ELF-1 (cell line): Measurements from ENCODE around the gene ZRANB1.

Source experiments
- DNase-seq: peaks from one replicate; pipeline ENCODE4 v3.0.0-alpha.2; 2016; ENCODE audit warnings: low read depth, low spot score

ZRANB1 gene

DNA sequence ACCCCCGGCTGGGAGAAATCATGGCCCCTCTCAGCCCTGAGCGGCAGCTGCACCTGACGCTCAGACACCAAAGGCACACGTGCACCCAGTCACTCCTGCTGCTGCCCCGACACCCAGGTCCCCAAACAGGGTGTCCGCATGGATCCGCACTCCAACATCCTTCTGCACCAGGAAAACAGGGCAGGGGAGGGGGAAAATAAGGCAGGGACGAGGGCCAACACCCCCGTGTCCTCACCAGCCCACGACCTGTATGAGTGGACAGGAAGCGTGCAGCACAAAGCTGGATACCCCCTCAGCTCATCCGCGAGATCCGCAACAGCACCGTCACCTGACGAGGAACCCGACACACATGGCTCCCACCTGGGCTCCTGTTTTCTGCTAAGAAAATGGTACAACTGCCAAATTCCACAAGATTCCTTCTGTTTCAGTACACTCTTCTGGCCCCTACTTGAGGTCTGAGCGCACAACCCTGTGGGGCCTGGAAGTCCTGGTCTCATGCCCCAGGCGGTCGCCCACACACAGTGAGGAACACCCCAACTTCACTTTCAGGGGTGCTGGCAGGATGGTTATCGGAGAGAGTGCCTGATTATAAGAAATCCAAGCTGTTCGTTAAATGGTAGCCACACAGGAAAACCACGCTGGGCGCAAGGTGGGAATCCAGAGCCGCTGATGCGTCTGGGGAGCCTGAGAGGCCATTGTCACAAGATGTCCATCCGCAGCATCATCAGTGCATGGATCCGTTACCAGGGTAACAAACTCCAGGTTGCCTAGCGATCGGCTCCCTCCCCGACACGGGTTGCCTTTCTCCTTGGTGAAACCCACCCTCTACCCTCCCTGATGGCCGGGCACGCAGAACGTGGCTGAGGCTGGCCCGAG is 63.6 kb downstream of the ZRANB1 start:
- no peak for DNase-seq

DNA sequence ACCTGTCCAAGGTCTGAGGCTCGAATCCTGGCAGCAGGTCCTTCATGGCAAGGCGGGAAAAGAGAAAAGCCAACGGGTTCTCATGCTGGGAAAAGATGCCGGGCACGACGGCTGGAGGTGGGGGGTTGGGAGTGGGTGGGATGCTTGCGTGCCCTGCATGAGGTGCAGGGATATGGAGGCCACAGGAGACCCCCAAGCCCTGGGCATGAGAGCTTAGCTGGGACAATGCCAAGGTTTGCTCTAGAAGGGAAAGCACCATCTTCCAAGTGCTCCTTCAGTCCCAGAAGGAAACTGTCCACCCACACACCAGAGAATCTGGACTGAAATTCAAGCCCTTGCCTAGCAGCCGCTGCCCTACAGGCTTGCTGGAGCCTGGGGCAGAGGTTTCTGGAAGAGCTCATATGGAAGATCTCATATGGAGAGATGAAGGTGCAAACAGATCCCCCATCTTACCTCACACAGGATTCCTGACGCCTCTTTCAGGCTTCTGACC is 64.3 kb downstream of the ZRANB1 start:
- DNase-seq: no peak

DNA sequence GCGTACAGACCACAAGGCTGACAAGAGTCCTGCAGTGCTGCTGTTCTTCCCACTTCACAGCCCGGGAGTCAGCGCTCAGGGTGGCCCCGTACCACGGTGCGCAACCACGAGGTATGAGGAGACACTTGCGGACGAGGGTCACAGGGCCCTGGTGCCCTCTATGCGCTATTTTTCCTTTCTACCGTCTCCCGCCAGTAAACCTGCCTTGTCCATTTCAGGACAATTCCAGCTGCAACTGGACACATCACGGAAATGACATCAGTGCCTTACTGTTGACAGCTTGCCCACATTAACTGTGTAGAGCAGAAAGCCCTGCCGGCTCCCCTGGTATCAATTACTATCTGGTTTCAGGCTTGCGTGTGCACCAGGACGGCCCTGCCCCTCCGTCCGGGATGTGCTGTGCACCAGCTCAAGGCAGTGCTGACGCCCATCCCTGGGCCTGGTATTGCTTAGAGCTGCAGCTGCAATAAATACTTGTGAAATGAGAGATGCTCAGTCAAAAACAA is 65.1 kb downstream of the ZRANB1 start:
- no peak for DNase-seq

DNA sequence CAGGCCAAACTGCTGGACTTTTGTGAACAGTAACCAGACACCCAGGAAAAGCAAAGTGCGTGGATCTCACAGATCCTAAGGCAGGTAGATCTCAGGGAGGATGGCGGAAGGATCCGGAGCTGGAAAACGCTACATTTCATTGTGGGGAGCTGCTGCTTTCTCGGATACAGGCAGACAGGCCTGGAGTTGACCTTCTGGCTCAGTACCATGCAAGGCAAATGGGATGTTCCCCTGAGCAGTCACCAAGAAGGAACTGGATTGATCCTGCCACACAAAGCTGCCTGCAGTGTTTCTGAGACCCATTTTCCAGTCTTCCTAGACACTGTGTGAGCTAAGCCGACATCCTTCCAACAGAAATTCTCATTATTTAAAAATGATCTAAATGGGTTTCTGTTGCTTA is 65.5 kb downstream of the ZRANB1 start:
- no peak for DNase-seq

DNA sequence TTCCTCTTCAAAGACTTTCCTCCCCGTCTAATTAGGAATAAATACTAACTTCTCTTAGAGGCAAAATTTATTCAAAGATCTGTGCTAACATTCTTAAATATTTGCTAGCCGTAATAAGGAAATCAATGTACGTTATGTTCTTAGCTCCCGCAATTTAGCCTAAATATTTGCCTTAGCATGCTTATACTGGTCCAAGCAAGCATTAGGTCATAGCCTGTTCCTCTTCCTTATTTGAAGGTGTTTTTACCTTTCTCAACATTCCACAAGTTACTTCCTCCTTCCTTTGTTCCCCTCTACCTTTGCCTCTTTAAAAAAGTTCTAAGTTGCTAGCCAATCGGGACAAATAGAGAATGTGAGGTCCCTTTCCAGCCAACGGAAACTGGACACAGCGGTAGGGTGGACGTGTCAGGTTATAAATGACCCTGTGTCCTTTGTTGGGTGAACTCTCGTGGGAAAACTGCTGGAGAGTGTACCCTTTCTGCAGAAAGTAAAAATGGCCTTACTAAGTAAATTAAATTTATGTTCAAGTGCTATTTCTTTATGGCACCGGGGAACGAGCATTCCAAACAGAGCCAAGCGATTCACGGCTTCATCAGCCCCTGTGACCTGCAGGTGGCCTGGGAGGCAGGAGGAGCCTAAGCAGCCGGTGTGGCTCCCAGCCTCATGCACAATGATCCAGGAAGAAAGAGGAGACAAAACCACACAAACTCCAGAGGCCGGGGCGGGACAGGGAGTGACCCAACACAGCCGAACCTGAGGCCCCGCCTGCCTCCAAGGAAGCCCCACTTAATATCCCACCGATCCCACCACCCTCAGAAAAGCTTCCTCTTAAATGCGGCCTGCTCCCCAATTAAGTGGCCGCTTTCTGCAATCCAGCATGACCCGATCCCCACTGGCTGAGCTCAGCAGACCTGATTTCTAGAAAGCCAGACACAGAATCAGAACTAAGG is 67.0 kb downstream of the ZRANB1 start:
- DNase-seq: peak; percentile 40

DNA sequence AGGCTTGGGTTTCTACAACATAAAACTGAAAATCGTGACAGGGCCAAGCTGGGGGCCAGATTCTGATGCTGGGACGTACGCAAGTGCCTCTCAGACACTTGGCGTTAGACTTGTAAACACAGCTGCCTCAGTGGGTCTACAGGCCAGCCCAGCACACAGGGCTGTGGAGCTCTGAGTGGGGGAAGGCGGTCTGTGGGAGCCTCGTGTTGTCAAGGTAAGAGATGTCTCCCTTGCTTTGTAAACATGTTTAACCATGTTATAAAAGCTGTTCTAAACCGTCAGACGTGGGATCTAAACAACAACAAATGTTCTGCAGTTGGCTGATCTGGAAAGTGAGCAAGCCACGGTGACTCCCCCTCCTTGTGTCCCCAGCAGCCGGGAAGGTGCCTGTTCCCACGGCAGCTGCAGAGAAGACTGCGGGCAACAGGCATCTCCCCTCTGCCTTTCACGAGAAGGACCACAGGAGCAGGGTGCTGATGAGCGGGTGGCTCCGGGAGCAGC is 67.8 kb downstream of the ZRANB1 start:
- no peak for DNase-seq

DNA sequence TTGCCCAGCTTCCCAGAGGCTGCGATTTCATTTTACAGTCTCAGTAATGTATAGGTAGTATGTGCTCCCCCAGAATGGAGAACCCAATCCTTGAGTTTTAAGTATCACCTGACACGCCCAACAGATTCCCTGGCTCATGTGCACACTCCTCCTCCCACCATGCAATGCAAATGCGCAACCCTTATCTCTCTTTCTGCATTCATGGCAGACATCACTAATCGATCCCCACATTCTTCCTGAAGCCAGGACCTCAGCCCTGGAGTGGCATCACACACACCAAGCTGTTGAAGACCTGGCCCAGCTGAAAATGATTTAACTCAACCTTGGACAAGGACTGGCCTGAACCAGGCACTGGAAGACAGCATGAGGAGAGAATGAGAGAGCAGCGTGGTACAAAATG is 68.4 kb downstream of the ZRANB1 start:
- DNase-seq: no peak

DNA sequence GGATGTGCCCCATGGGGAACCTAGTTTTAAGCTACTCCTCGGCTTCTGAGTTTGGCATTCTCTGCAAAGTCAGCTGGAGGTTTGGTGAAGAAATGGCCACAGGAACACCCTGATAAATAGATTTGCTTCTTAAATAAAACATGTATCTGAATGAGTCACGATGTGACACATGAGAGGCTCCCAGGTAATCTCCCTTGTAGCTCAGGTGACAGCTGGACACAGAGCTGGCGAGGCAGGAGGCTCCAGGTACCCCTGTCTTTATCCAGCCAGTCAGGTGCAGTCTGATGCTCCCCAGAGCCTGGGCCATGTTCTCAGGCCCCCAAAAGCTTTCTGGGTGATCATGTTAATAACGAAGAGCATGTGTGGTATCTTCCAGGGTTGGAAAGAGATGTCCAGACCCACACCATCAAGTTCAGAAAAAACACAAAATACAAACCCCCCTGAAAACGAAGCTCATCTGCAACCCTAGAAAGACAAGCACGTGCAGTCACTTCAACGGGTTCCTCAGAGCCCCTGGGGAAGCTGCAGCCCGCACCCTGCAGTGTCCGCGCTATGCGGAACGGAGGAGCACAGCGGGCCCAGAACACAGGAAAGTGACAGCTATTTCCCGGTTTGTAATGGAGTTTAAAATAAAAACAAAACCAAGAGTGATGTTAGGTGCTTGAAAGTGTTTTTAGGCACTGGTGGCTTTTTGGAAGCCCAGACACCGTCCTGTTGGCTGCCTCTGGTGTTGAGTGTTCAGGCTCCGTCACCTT is 69.4 kb downstream of the ZRANB1 start:
- no peak for DNase-seq

DNA sequence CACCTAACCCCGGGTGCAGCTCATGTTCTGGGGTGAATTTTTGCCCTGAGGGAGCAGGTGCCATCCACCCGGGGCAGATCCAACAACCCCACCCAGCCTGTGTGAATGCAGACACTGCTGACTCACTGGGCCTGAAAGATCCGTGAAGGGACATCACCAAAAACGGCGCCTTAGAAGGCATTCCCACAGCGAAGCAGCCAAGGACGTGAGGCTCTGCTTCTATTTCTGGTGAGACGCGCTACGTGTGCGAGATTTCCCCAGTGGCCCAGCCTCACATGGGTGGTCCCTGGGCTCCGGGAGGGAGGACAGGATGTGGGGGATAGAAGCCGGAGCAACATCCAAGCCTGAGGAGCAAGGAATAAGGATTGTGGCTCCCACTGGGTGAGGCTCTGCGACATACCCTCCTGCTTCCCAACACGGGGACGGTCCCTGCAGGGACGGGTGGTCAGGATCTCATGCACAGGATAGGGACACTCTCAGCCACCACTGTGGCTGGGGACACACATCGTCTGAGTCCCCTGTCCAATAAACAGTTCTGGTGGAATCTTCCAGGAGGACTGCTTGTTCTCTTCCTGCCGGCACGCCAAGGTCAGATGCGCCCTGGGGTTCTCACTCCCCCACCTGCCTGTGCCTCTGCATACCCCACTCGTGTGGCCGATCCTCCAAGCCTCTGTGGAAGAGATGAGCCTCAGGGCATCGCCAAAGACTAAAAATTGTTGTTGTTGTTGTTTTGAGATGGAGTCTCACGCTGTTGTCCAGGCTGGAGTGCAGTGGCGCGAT is 70.2 kb downstream of the ZRANB1 start:
- no peak for DNase-seq

DNA sequence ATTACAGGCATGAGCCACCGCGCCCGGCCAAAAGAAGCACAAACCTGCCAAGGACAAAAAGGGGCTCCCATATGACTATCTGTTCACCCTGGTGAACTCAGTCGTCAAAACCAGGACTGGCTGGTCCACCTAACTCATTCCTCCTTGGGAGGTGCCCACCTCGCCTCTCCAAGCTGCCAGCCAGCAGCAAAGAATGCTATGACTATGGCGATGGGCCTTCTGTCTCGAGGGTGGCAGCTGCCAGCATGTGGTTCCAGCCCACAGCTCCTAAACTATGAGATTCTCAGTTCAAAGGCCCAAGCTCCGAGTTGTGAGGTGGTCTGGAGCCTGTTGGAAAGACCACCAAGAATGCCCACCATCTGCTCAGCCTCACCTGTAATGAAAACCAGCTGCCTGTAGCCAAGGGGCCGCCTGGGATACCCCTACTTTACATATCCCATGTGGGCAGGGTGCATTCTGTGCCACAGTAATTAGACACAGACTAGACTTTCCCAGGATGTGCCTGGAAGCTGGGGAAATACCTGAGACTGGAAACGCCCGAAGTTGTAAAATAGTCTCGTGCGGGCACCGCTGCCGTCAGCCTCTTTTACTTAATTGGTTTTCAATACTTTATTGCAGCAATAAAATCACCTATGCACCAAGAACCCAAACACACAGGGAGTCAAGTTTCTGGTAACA is 71.1 kb downstream of the ZRANB1 start:
- DNase-seq: no peak

DNA sequence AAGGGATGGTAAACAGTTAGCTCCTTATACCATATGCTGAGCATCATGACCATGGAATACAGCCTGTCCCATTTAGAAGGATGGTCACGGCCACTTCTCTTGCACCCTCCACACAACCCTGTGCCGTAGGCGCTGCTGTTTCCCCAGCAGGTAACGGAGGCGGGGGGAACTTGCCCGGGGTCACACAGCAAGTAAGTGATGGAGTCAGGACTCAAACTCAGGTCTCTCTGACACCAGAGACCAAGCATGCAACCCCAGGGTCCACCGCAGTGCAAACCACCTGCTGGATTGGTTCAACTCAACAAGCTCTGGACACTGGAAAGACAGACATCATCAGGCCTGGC is 71.6 kb downstream of the ZRANB1 start:
- no peak for DNase-seq

DNA sequence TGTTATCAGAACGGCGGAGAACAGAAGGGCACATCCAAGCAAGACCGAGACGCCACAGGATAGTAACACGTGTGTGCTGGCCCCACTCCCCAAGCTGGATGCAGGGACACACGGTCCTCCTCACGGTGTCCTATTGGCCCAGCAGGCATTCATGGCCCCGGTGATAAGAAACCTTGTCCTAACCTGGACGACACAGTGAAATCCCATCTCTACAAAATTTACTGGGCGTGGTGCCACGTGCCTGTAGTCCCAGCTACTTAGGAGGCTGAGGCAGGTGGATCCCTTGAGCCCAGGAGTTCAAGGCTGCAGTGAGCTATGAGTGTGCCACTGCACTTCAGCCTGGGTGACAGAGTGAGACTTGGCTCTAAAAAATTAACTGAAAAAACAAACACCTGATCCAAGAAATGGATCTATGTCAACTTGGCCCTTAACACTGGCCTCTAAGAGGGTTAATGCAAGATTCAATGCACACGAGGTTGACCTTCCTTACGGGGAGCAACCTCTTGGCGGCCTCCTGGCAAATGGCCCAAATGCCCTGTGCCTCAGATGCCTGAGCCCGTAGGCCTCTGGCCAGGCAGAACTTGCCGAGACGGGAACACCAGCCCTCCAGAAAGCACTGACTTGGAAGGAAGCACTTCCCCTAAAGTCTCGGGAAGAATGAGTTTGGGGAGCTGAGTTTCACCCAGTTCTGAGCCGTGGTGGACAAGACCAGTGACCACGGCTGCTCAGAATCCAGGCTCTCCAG is 72.3 kb downstream of the ZRANB1 start:
- DNase-seq: no peak

DNA sequence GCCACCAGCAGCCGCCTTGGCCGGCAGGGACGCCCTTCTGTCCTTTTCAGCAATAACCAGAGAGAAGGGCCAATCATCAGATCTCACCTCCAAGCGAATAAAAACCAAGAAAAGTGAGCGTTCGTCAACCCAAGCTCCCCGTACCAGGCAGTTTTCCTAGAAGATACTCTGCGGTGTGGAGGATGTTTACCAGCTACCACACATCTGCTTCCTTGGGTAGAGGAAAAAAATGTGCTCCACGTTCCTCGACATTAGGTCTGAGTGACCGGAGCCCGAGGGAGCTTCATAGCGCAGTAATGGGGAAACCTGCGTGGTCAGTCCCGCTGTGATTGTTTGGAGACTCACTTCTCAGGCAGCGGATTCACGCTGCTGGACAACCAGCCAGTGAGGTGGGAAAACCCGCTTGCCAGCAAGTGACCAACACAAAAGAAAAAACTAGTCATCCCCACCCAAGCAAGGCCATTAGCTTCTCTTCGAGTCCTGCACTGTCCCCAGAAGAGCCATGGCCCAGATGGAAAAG is 73.0 kb downstream of the ZRANB1 start:
- DNase-seq: peak; percentile 49

DNA sequence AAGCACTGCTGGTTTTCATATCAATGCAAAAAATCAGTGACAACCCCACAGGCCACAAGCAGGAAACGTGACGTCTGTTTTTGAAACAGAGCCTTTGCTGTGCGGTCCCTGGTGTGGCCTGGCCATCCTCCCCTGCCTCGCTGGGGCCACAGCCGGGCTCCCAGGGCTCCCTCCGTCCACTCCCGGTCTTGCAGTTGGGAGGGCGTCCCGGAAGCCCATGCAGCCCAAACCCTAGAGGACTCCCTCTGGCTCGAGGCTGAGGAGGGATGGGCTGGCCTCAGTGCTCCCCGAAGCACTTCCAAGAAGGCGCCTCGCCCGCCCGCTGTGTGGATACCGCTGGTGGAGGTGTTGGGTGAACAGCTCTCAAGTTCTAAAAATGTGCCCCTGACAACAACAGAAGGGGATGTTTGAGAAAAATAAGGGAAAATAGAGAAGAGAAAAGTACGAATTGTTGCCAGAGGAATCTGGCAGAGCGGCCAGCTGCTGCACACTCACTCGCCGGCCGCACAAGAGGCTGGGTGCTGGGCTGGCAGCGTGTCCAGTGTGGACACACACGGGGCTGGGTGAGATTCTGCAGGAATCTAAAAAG is 73.5 kb downstream of the ZRANB1 start:
- DNase-seq: no peak

DNA sequence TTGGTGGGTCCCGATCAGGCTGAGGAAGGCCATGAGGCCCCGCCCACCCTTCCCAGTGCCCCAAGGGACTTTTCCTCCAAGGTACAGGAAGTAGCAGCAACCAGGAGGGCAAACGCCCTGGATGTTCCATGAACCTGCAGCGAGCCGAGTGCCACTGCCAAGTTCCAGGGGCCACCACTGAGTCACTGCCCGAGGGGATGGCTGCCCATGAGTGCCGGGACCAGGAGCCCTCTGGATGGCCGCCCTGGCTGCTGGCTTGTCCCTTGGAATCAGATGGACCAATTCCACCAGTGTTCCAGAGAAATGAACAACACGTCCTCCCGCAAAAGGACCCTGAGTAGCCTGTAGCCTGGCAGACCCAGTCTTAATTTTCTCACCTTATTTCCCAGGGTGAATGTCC is 74.2 kb downstream of the ZRANB1 start:
- no peak for DNase-seq

DNA sequence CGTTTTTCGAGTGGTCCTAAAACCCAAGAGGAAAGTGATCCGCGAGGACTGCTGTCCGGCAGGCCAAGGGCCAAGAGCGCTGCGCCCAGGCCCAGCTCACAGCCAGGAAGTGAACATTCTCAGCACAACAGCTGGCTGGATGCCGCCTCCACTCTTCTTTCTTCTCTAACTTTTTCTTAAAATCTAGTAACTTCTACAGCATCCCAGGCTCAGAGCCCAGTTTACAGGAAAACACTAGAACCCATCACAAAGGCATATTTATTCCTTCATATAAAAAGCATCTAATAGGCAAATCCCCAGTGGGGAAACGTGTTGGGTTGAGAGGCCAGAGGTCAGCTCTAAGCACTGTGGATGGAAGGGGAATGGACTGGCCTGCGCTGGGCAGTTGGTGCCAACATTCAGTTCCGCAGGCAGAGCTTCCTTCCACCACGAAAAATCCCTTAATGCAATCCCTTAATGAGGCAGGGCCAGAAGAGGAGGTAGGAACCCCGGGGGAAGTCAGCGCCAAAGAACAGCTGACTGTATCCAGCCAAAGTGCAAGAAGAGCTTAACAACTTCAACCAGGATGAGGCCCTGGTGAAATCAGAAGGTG is 74.8 kb downstream of the ZRANB1 start:
- no peak for DNase-seq

DNA sequence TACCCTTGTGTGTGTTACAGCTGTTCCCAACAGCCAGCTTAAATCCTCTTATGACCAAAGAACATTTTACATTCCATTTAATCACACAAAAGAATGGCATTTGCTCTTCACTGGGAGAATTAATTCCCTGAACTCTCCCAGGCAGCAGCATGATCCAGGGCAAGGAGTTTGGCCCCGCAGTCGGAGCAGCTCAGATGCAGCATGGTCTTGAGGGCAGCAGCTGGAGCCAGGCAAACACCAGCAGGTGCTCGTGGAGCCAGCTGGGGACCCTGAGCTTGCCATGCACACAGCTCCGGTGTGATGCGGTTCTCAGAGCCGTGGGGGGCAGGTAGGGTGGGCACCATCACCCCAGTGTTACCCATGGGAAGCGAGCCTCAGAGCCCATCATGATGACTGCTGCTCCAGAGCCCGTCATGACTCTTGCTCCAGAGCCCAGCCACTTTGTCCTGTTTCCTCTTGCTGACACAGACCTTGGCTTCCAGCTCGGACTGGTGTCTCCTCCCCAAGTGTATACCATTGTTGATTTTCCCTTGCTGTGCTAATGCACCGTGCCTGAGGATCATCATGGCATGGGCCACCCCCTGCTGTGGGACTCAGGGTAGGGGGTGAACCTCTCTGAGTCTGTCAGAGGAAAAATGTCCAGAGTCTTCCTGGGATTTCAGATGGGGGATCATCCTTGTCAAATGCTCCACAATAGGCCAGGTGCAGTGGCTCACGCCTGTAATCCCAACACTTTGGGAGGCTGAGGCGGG is 75.8 kb downstream of the ZRANB1 start:
- no peak for DNase-seq
